GM19238 (cell line): ENCODE measurements around the gene SCRN1.

Experiments
- DNase-seq: peaks from one replicate; pipeline ENCODE4 v3.0.0; 2011; ENCODE audit warnings: low spot score; ENCODE audit not compliant: insufficient read length

The SCRN1 gene

GRCh38 chr7:30005464-30005863 lies 15.9 kb upstream of the SCRN1 start:
- no peak for DNase-seq

- DNase-seq, result no peak
Measured at GRCh38 chr7:30003098-30003497, 13.5 kb upstream of the SCRN1 start.

GRCh38 chr7:30001998-30002397 lies 12.4 kb upstream of the SCRN1 start:
- no peak for DNase-seq

DNA sequence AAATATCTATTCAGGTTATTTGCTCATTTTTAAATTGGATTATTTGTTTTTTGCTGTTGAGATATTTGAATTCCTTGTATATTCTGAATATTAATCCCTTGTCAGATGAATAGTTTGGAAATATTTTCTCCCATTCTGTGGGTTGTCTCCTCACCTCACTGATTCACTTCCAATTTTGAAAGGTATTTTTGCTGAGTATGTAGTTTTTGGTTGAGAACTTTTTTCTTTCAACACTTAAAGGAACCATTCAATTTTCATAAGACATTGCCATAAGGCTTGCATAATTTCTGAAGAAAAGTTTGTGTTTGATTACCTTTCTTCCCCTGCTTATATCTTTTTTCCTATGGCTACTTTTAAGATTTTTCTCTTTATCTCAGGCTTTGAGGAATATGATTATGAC lies 8.9 kb upstream of the SCRN1 start:
- DNase-seq, result no peak

DNA sequence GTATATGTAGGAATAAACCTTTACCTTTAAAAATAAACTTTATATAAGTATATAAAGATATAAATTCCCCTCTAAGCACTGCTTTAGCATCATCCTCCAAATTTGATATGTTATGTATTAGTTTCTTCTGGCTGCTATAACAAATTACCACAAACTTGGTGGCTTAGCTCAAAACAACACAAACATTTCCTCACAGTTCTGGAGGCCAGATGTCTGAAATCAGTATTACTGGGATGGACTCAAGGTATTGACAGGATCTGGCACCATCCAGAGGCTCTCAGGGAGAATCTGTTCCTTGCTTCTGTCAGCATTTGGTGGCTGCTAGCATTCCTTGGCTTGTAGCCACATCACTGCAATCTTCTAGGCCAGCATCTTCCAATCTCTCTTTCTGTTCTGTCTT lies 6.7 kb upstream of the SCRN1 start:
- DNase-seq, result no peak

DNA sequence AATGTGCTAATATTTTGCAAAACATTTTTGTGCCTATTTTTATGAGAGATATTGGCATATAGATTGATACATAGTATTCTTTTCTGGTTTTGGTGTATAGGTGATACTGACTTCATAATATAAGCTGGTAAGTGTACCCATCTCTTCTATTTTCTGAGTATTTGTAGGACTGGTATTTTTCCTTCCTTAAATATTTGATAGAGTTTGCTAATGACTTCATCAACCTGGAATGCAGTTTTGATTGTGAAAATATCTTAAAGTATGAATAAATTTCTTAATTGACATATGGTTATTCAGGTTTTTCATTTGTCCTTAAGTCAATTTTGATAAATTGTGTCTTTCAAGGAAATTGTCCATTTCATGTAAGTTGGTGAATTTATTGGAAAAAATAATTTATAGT lies 6.1 kb upstream of the SCRN1 start:
- DNase-seq, result no peak

DNA sequence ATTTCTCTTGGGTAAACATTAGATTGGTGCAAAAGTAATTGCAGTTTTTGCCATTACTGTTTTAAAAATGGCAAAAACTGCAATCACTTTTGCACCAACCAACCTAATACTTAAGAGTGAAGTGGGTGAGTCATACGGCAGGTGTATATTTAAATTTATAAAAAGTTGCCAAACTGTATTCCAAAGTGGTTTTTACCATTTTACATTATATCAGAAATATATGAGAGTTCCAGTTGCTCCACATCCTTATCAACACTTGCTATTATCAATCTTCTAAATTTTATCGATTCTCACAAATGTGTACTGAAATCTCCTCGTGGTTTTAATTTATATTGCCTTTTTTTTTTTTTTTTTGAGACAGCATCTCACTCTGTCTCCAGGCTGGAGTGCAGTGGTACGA lies 3.5 kb upstream of the SCRN1 start:
- DNase-seq, result no peak

DNA sequence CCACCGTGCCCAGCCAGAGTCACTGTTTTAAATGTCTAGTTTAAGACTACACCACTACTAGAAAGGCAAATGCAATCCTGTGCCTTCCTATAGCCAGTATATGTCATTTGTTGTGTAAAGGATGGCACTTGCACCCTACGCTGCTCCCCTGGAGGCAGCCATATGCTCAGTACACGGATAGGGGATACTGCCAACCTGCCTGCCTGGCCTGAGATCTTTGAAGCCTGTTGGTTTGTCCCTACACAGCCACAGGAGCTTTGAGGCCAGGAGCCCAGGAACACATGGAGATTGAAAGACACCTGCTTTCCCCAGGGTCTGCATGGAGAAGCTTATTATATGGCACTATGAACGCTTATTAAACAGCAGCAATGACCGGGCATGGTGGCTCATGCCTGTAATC lies 2.3 kb upstream of the SCRN1 start:
- no peak for DNase-seq

DNA sequence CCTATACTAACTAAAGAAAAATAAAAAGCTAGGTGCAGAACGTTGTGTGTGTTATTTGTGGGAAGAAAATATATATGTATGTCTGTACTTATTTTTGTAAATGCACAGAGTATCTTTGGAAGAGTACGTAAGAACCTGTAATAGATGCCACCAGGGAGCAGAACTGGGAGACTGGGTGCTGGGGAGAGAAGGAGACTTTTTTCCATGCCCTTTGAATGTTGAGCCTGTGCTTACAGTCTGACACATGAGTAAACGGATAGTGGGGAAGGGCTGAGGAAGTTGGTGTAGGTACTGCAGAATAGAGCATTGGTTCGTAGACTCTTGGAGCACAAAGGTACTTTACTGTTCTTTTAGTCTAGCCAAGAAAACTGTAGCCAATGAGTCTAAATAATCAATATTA lies 1.3 kb upstream of the SCRN1 start:
- no peak for DNase-seq

DNA sequence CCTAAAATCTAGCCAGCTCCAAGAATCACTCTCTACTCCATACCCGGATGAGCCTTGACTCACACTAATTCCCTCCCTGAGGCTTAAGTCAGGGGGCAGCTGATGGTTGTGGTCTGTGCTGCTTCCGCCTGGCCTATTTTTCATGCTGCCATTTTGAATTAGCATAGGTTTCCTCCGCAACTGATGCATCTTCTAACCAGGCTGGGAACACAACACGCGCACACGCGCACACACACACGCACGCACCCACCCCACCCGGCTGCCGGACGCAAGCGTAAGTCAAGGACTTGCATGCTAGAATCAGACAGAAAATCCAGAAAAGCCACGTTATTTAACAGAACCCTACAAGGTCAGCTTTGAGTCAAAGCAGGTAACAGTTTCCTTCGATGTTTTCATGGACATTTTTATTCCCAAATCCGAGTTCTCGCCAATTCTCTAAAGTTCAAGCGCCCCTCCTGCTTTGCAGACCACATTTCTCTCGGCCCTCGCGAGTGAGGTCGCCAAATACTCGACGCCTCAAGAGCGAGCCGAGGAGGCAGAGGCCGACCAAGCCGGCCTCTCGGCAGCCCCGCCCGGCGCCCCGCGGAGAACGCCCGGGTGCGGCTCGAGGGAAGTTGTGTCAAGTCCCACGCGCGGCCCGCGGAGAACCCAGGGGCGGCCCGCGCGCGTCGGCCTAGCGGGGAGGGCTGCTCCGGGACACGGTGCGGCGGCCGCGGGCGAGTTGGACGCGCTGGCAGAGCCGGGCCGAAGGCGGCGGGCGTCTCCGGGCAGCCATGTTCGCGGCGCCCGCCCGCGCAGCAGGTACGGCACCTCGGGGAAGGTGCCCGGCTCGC lies 961 bp downstream of the SCRN1 start:
- DNase-seq, result peak; percentile 46

DNA sequence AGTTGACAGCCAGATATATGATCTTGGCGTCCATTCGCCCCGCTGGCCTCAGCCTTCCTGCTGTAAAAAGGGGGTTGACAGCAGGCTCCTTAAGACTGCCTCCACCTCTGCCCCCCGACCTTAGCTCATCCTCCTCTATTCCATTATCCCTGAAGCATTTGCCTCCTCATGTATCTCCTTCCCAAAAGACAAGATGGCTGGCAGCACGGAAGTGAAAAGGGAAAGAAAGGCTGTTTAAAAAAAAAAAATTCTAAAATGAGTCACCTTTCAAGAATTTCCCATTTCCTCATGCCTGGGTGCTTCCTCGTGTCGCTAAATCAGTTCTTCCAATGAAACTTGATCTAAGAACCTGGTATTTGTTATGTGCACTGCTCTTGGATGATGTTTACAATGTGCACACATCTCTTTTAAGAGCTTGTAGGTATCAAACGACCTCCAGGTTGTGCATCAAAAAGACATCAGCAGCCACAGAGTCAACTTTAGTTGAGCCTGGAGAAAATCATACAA lies 1.7 kb downstream of the SCRN1 start:
- no peak for DNase-seq

DNA sequence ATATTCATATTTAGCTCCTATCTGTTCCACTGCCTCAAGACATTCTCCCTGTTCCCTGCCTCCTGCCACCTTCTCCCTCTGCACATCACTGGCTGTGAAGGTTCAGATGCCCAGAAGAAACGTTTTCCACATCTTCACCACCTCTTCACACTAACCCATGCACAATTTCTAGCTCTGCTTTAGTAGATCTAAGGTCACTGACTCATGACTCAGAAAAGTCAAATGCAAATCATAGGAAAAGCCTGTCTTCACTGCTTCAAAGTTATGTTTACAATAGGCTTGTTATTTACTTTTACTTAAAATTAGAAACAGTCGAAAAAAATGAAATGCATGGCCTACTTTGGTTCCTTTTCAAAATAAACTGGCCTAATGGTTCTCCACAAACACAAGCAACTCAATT lies 2.5 kb downstream of the SCRN1 start:
- no peak for DNase-seq

- DNase-seq, result no peak
Measured at GRCh38 chr7:29980151-29980550, 9.4 kb downstream of the SCRN1 start.

GRCh38 chr7:29977886-29978651 lies 11.5 kb downstream of the SCRN1 start:
- no peak for DNase-seq

DNA sequence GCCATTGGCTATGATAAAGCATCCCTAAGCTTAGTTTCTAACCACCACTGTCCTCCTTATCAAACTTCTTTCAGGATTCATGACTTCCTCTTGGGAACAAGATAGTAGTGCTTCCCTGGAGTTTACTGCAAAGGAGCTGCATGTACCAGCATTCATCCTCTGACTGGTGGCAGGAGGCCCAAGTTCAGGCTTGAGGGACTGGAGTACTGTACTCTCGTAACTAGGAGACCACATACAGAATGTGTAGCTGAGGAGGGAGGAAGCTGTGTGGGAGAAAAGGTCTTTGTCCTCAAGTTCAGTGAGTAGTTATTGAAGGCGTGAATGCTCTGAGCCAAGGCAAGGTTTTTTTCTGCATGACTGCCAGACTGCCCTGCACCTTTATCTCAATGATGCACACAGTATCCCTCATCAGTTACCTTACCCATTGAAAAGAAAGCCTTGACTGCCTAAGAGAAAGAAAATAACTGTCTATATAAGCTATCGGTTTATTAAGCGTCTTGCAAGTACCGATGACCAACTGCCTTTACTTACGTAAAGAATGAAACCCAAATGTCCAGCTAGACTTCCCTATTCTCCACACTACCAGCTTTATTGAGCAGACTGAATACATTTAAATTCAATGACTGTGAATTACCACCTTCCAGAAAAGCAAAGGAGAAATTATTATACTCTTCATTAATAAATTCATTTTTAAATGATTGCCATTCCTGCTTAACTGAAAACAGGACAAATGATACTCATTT lies 12.8 kb downstream of the SCRN1 start:
- DNase-seq, result no peak

GRCh38 chr7:29976266-29976665 lies 13.3 kb downstream of the SCRN1 start:
- DNase-seq, result no peak

DNA sequence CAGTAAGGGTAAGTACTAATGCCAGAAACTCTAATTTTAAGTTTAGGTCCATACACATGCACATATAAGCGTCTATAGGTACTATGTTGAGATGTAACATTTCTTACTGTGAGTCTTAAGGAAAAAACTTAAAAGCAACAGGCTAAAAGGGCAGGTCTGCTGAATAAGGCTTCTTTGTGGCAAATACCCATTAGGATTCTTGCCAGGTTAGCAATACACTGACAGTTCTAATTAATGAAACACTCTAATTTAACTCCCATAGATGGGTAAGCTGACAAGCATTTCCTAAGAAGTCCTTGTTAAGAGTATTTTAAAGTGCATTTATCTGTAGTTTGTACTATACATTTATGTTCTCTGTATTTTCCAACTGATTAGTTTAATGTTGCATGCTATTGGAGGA lies 14.0 kb downstream of the SCRN1 start:
- no peak for DNase-seq

DNA sequence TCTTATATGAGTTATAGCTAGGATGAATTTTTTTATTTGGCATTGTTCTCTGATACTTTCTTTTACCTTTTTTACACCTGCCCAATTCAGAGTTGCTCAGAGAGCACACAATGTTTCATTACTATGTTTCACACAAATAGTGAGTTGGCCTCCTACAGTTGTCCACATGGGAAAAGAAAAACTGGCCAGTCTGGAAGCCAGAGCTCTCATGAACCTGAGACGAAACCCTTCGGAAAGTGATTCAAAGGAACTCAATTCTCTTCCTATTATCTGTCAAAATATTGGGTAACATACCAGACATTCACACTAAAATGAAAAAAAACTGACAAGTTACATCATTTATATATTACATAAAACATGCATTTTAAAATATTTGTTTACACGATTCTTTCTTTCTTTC lies 15.3 kb downstream of the SCRN1 start:
- DNase-seq, result no peak

- no peak for DNase-seq
Measured at GRCh38 chr7:29972315-29972669, 17.3 kb downstream of the SCRN1 start.

GRCh38 chr7:29971566-29972314 lies 17.9 kb downstream of the SCRN1 start:
- DNase-seq, result no peak

GRCh38 chr7:29970158-29970557 lies 19.4 kb downstream of the SCRN1 start:
- DNase-seq, result no peak
